NCI-H1436 (cell line): Measurements from ENCODE around the gene OR4D1.
A peak's percentile ranks its signal among the peaks of the same experiment; 100 is the strongest.
"Not testable (repeated sequence)": the region's sequence is repeated elsewhere in the genome, so short reads cannot be mapped to it uniquely, and the experiment has no call there.

ENCODE experiments used
- DNase-seq: peaks from one replicate; lab custom pipeline; 2025; lab: John Stamatoyannopoulos, UW

Gene OR4D1

DNA sequence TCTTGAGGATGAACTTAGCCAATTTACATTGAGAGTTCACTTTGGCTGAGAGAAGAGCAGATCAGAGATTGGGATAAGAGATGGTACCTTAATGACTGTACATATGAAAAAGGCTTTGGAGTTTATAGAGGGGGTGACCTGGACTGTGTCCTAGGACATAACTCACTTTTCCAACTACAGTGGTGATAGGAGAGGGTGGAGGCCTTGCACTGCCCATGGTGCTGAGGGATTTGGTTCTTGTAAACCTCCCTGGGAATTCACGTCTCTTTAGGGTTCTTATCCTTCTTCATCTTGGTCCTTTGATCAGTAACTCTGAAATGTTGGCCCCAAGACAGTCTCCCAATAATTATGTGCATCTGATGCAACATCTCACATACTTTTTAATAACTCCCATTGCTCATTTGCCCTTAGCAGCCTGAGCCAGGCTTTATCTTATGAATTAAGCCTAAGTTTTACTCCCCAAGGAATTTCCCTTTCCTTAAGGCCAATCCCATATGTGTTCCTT, at the start of gene OR4D1:
Gene OR4D1, plus strand, starts transcription at position 455 of the 505 bp plus-strand sequence. CDS start 6,770 bp downstream, outside the sequence.
- DNase-seq: no peak

DNA sequence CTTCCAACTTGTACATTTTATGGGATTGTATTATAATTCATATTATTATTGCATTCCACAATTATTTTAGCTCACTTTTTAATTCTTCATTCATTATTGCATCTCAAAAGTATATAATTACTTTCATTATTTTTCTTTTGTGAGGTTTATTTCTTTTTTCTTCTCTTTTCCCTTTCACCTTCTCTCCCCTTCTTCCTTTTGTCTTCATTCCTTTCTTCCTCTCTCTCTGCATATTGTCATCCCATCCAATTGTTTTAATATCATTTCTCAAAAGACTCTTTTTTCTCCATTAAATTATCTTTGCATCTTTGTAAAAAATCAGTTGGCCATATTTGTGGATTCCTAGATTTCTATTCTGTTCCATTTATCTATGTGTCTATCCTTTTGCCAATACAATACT, 47.7 kb upstream of the OR4D1 start:
- no peak for DNase-seq

- DNase-seq: not testable (repeated sequence)
Measured at GRCh38 chr17:58101898-58102297, 46.3 kb upstream of the OR4D1 start.

DNA sequence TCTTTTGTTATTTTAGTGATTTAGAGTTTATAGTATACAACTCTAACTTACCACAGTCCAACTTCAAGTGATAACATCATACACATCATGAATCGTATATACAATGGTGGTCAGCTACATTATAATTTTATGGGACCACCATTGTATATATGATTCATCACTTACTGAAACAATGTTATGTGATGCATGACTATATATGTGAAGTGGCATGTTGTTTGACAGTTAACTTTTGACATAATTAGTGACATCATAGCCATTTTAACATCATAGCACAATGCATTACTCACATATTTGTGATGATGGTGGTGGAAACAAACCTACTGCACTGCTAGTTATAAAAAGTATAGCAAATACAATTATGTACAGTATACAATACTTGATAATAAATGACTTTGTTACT, 43.1 kb upstream of the OR4D1 start:
- DNase-seq: no peak

- DNase-seq: no peak
Measured at GRCh38 chr17:58107306-58107705, 40.9 kb upstream of the OR4D1 start.

- no peak for DNase-seq
Measured at GRCh38 chr17:58109197-58109596, 39.0 kb upstream of the OR4D1 start.

- no peak for DNase-seq
Measured at GRCh38 chr17:58110012-58110411, 38.2 kb upstream of the OR4D1 start.

DNA sequence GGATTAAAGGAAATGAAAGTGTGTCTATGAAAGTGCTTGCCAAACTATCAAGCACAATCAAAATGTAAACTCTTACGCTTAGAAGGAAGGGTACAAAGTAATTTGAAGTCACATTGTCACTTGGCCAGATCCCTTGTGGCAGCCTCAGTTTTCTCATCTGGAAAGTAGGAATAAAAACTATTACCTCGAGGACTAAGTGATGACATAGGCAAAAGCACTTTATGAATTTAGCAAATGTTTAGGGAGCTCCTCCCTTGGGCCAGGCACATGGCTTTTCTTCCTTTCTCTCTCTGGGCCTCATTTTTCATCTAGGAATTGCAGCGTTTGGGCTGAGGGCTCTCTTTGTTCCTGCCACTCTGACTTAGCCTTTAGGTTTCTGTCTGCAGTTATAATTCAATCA, 36.5 kb upstream of the OR4D1 start:
- DNase-seq: no peak

GRCh38 chr17:58112970-58113631, 35.1 kb upstream of the OR4D1 start:
- DNase-seq: peak; percentile 88

- no peak for DNase-seq
Measured at GRCh38 chr17:58113947-58114346, 34.2 kb upstream of the OR4D1 start.

GRCh38 chr17:58117382-58117781, 30.8 kb upstream of the OR4D1 start:
- DNase-seq: no peak

GRCh38 chr17:58119491-58119890, 28.7 kb upstream of the OR4D1 start:
- no peak for DNase-seq

DNA sequence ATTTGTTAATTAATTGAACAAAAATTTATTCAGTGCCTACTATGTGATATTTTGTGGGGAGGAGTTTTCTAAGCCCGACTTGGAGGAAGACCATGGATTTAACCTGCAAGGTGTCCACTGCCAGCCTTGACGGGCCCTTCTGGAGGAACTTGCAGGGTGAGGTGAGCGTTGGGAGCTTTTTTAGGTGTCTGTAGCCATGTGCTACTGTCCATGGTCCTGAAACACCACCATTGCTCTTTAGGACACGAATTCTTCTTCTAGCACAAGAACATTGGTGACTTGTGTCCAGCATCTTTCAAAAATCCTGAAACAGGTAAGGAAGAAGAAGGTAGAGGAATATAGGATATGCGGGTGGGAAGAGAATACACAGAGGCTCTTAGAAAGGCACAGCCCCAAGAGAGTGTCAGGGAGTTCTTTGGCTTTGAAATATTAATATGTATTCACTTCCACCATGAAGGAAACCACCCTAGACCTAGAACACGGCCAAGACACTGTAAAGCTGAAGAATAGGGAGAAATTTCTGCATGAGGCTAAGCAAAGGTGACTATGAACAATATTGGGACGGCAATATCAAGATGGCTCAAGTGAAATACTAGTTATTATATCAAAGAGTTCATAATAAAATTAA, 27.9 kb upstream of the OR4D1 start:
- no peak for DNase-seq

DNA sequence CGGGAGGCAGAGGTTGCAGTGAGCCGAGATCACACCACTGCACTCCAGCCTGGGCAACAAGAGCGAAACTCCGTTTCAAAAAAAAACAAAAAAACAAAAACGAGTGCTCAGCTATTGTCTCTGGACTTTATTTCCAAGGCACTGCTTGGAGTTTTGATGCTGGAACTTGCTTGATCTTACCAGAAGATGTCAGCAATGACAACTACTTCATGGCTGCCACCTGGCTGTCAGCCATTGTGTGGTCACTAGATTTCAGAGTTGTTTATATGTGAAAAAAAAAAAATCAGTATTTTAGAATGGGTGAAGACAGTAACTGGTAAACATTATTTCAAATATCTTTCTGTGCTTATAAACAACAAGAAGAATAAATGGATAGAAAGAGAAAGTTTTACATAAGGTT, 26.3 kb upstream of the OR4D1 start:
- peak; percentile 10 for DNase-seq

DNA sequence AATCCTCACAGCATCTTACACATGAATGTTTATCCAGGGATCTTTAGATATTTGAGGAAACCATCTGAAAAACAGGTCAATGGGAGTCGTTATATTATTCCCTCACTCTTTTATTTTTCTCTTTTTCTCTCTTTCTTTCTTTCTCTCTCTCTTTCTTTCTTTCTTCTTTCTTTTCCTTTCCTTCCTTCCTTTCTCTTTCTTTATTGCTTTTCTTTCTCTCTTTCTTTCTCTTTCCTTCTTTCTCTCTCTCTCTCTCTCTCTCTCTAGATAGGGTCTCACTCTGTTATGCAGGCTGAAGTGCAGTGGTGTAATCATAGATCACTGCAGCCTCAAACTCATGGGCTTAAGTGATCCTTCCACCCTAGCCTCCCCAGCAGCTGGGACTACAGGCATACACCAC, 20.3 kb upstream of the OR4D1 start:
- DNase-seq: no peak

- DNase-seq: not testable (repeated sequence)
Measured at GRCh38 chr17:58132697-58133096, 15.5 kb upstream of the OR4D1 start.

DNA sequence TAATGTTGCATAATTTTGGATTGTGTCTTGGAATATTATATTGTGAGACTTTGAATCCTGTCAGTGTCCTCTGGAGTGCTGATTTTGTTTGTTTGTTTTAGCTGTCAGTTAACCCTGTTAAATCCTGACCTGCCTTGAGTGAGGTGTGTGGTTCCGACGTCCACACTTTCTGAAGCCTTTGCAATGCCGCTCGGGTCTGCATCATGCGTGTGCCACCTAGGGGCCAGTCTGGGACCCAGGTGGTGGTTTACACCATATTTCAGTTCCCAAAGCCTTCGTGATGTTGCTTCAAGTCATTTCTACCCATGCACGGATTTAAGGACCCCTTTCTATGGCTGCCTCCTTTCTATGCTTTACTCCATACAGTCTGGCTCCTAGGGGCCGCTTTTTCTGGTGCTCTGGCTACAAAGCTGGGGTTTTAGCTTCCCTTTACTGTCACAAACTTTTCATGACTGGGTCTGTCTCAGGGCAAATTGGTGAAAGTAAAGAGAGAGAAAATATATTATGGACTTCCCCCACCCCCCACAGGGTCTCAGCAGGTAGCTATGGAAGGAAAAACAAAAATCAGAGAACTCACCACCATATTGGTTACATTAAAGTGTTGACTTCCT, 11.4 kb upstream of the OR4D1 start:
- DNase-seq: peak; percentile 6

DNA sequence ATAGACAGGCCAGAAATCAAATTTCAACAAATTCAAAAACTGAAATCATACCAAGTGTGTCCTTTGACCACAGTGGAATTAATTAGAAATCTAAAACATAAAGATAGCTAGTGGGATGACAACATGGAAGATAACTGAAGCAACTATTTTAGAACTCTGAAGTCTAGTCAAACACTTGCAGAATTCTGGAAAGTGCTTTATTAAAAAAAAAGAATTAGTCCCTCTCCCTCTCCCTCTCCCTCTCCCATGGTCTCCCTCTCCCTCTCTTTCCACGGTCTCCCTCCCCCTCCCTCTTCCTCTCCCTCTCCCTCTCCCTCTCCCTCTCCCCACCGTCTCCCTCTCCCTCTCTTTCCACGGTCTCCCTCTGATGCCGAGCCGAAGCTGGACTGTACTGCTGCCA, 6.7 kb upstream of the OR4D1 start:
- DNase-seq: no peak

GRCh38 chr17:58143335-58143734, 4.8 kb upstream of the OR4D1 start:
- DNase-seq: not testable (repeated sequence)

- DNase-seq: no peak
Measured at GRCh38 chr17:58144801-58145200, 3.4 kb upstream of the OR4D1 start.

GRCh38 chr17:58148609-58149008, 425 bp downstream of the OR4D1 start:
- no peak for DNase-seq

DNA sequence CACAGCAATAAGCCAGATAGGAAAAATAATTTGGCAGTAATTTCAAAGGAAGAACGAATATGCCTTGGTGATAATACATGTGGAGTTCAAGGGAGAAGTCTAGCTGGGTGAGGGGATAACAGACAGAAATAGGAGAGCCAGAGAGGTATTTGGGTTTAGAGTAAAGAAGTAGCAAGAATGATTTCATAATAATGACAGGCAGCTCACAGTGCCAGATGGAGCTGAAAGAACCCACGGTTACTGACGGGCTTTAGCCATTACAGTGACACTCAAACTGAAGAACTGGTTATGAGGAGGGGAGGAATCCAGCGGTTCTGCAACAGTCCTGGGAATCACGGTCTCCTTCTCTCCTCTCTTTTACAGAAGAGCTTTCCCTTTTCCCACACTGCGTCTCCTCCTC, 2.2 kb downstream of the OR4D1 start:
- DNase-seq: no peak

- DNase-seq: no peak
Measured at GRCh38 chr17:58153046-58153445, 4.9 kb downstream of the OR4D1 start.
